Testis (tissue), 3 donors: Measurements from ENCODE around the gene FRY. TPM values are rescaled to one million over a fixed set of nuclear protein-coding genes. Genes with fewer than 3 reads are reported as not detected.
"Not testable (repeated sequence)": the region's sequence is repeated elsewhere in the genome, so short reads cannot be mapped to it uniquely, and the experiment has no call there.

Experiments used
- DNase-seq: peaks from one replicate; pipeline ENCODE4 v3.0.0-alpha.2; 2019
- H3K27ac ChIP-seq, 2 donors: fragments of 200-600 bp; sonication (generic); one replicate each; pipeline ENCODE4 v1.5.1; 2019
- H3K27me3 ChIP-seq: fragments of 200-600 bp; sonication (generic); one replicate; pipeline ENCODE4 v1.5.1; 2019
- H3K36me3 ChIP-seq: fragments of 200-600 bp; sonication (generic); one replicate; pipeline ENCODE4 v1.5.1; 2017; ENCODE audit warnings: low read depth; ENCODE audit errors: missing control alignments
- H3K4me1 ChIP-seq: fragments of 200-600 bp; sonication (generic); one replicate; pipeline ENCODE4 v1.5.1; 2019
- H3K4me3 ChIP-seq, 2 donors: fragments of 200-600 bp; sonication (generic); one replicate each; pipeline ENCODE4 v1.5.1; 2017 to 2019
- H3K9me3 ChIP-seq: fragments of 200-600 bp; sonication (generic); one replicate; pipeline ENCODE4 v1.5.1; 2017
- POLR2A ChIP-seq: fragments of 450-650 bp; IDR thresholded peaks from one replicate; pipeline ENCODE4 v1.6.1; 2017; ENCODE audit warnings: antibody characterized with exemption, mild to moderate bottlenecking, moderate library complexity
- WGBS, 2 donors: methylation state at CpG; one replicate each; pipeline ENCODE4 v1.1.5; 2018; 5-methylcytosine and 5-hydroxymethylcytosine counted together
- intact Hi-C: fragments of 100-400 bp; cut with DNase I; formaldehyde crosslinking; loops from one replicate; pipeline ENCODE4 v1.15.1; 2023; ENCODE audit warnings: low total_unique reads
- polyA plus RNA-seq: library from polyadenylated mRNA; stranded (reverse); fragments of 350-450 nt; fragmentation: Illumina TruSeq; extraction: RNeasy Lipid Tissue Mini Kit (QIAGEN cat#74804); gene quantifications from one replicate; pipeline ENCODE4 v1.2.3, GENCODE V29; 2014; ENCODE audit warnings: low read depth, low replicate concordance; ENCODE audit not compliant: insufficient read depth
- total RNA-seq, 2 donors: library from RNA; depleted of rRNA; stranded (reverse); fragments of >200 nt; gene quantifications; one replicate each; pipeline ENCODE4 v1.2.3, GENCODE V29; 2016
- TF ChIP-seq, protein P1 (sequence below), 3 experiments: fragments of 450-650 bp in 2 of 3; fragments of 200-600 bp in 1 of 3; sonication (generic) in 1 of 3; IDR thresholded peaks; one replicate each; pipeline ENCODE4 v1.5.1; 2016 to 2019; ENCODE audit warnings: antibody characterized with exemption in 3 of 3, mild to moderate bottlenecking in 2 of 3, moderate library complexity in 1 of 3

FRY gene
- total and polyA plus RNA-seq, 3 donors from 2014 or later = 24.8 to 26.6 (median 25.9) TPM

DNA sequence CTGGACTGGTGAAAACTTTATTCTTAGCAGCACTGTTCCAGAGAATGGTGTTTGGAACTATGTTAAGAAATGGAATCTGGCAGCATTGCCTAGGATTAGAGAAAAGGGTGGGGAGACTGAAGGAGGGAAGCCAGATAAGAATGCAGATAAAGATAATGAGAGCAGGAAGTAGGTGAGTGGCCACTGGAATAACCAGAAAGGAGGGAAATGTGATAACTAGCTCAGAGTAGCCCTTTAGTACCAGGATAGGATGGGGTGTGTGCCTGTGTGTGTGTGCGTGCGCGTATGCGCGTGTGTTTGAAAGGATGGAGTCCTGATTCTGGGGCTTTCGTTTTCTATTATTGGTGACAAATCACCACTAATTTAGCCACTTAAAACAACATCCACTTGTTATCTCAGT is 33.4 kb upstream of the FRY start:
- H3K27me3 ChIP-seq = no peaks in the 10 kb centered on the region
- TF ChIP-seq POLR2A = no peak
- TF ChIP-seq, protein P1, sequence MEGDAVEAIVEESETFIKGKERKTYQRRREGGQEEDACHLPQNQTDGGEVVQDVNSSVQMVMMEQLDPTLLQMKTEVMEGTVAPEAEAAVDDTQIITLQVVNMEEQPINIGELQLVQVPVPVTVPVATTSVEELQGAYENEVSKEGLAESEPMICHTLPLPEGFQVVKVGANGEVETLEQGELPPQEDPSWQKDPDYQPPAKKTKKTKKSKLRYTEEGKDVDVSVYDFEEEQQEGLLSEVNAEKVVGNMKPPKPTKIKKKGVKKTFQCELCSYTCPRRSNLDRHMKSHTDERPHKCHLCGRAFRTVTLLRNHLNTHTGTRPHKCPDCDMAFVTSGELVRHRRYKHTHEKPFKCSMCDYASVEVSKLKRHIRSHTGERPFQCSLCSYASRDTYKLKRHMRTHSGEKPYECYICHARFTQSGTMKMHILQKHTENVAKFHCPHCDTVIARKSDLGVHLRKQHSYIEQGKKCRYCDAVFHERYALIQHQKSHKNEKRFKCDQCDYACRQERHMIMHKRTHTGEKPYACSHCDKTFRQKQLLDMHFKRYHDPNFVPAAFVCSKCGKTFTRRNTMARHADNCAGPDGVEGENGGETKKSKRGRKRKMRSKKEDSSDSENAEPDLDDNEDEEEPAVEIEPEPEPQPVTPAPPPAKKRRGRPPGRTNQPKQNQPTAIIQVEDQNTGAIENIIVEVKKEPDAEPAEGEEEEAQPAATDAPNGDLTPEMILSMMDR (IDR thresholded peaks at IDR 0.05) = no peak
- H3K9me3 ChIP-seq = no peaks in the 10 kb centered on the region
- H3K4me3 ChIP-seq = no peak overlapping the region
- intact Hi-C loops = no loop called here
- no peak for DNase-seq
- WGBS, 2 donors = 88 to 98% methylated on average over 6 of the region's 6 CpGs
- H3K4me1 ChIP-seq = no peaks in the 10 kb centered on the region
- no peak overlapping the region for H3K27ac ChIP-seq
- H3K36me3 ChIP-seq = no peaks in the 10 kb centered on the region

DNA sequence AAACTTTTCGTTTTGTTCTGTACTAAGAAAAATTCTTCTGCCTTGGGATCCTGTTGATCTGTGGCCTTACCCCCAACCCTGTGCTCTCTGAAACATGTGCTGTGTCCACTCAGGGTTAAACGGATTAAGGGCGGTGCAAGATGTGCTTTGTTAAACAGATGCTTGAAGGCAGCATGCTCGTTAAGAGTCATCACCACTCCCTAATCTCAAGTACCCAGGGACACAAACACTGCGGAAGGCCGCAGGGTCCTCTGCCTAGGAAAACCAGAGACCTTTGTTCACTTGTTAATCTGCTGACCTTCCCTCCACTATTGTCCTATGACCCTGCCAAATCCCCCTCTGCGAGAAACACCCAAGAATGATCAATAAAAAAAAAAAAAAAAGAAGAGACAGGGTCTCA is 30.8 kb upstream of the FRY start:
- 21 to 45% methylated on average over 3 to 5 of the region's 7 CpGs for WGBS, 2 donors
- H3K4me1 ChIP-seq, intact Hi-C loops, H3K36me3 ChIP-seq, H3K27me3 ChIP-seq, H3K27ac ChIP-seq, H3K9me3 ChIP-seq, H3K4me3 ChIP-seq, DNase-seq: not testable (repeated sequence)

- Histone ChIP-seq H3K4me3 (no peak overlapping the region), H3K36me3 (no peaks in the 10 kb centered on the region), H3K9me3 (no peaks in the 10 kb centered on the region), H3K27ac (no peak overlapping the region), H3K4me1 (no peaks in the 10 kb centered on the region), H3K27me3 (no peaks in the 10 kb centered on the region)
- 45% methylated on average over 1 of the region's 1 CpG; no CpG with 5 or more reads in 1 of the 2 donors for WGBS, 2 donors
- TF ChIP-seq, protein P1 (IDR thresholded peaks at IDR 0.05) = peak; percentile 43 to 48 (median 44)
- TF ChIP-seq POLR2A = no peak
- no peak for DNase-seq
- intact Hi-C loops = no loop called here
Measured at GRCh38 chr13:32001154-32001768, 30.3 kb upstream of the FRY start.

DNA sequence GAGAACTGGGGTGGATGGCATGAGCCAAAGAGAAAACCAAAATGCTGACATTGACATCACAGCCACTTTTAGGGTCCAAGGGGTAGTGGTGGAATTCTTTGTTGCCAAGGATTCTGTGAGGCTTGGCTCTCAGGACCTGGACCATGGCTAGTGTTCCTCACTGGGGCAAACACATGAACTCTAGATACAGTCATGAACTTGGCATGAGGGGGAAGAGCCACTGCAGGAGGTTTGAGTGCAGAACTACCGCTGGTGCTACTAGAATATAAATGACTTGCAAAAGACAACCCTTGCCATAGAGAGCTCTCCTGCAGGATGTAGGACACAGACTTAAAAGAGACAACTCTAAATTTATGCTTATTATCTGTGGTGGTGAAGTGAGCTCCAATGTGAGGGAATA is 29.8 kb upstream of the FRY start:
- WGBS, 2 donors = 82 to 100% methylated on average over 1 of the region's 1 CpG
- intact Hi-C loops = no loop called here
- no peak for TF ChIP-seq POLR2A
- TF ChIP-seq, protein P1 (IDR thresholded peaks at IDR 0.05) = no peak

DNA sequence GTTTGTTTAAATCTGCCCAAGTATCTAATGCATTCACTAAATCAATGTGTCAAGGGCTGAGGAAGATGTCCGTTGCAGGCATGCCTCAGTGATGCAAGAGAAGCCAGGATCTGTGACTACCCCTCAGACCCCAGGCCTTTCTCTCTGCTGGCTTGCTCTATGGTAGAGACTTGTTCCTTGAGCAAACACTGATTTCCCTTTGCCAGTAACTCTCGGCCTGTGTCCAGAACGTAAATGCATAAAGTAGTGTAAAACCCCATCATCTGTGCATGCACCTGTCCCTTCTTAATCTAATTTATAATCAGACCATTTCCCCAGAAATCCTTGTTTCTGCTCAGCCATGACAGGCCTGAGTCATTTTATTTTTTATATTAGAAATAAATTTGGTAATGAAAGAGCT is 28.7 kb upstream of the FRY start:
- H3K4me1 ChIP-seq = no peaks in the 10 kb centered on the region
- H3K27me3 ChIP-seq = no peaks in the 10 kb centered on the region
- no peaks in the 10 kb centered on the region for H3K9me3 ChIP-seq
- no peak overlapping the region for H3K27ac ChIP-seq
- intact Hi-C loops = no loop called here
- 90 to 93% methylated on average over 3 of the region's 3 CpGs for WGBS, 2 donors
- no peak for DNase-seq
- TF ChIP-seq, protein P1 (IDR thresholded peaks at IDR 0.05) = no peak
- TF ChIP-seq POLR2A = no peak
- H3K36me3 ChIP-seq = no peaks in the 10 kb centered on the region
- H3K4me3 ChIP-seq = no peak overlapping the region

More for the DNA sequence above, 29.8 kb upstream of the FRY start:
- no peak overlapping the region for H3K4me3 ChIP-seq
- H3K4me1 ChIP-seq = no peaks in the 10 kb centered on the region
- H3K9me3 ChIP-seq = no peaks in the 10 kb centered on the region
- H3K36me3 ChIP-seq = no peaks in the 10 kb centered on the region
- no peak for DNase-seq
- H3K27me3 ChIP-seq = no peaks in the 10 kb centered on the region
- no peak overlapping the region for H3K27ac ChIP-seq
